Activated CD8-positive, alpha-beta memory T cell treated with anti-CD3 and anti-CD28 coated beads for 24 hours (primary cell): ENCODE measurements around the gene FNDC11.
"Not testable (repeated sequence)": the region's sequence is repeated elsewhere in the genome, so short reads cannot be mapped to it uniquely, and the experiment has no call there.

ENCODE experiments used
- DNase-seq: peaks from one replicate; pipeline ENCODE4 v3.0.0-alpha.2; 2020

Gene FNDC11

GRCh38 chr20:63556873-63557478, 3.0 kb downstream of the FNDC11 start:
- DNase-seq = no peak

- DNase-seq = no peak
Observed at GRCh38 chr20:63557481-63557891, 3.5 kb downstream of the FNDC11 start.

- DNase-seq = no peak
Observed at GRCh38 chr20:63558804-63559484, 5.0 kb downstream of the FNDC11 start.

- not testable (repeated sequence) for DNase-seq
Observed at GRCh38 chr20:63559485-63560332, 5.8 kb downstream of the FNDC11 start.

- no peak for DNase-seq
Observed at GRCh38 chr20:63560333-63560805, 6.4 kb downstream of the FNDC11 start.

- no peak for DNase-seq
Observed at GRCh38 chr20:63560856-63561609, 7.1 kb downstream of the FNDC11 start.

- DNase-seq = no peak
Observed at GRCh38 chr20:63561624-63562396, 7.9 kb downstream of the FNDC11 start.

GRCh38 chr20:63562461-63563224, 8.7 kb downstream of the FNDC11 start:
- DNase-seq = no peak

- no peak for DNase-seq
Observed at GRCh38 chr20:63563225-63563935, 9.4 kb downstream of the FNDC11 start.

- no peak for DNase-seq
Observed at GRCh38 chr20:63564036-63564810, 10.3 kb downstream of the FNDC11 start.

GRCh38 chr20:63565021-63565698, 11.2 kb downstream of the FNDC11 start:
- DNase-seq = no peak

- DNase-seq = no peak
Observed at GRCh38 chr20:63565699-63566335, 11.9 kb downstream of the FNDC11 start.

- DNase-seq = no peak
Observed at GRCh38 chr20:63566395-63567135, 12.6 kb downstream of the FNDC11 start.

- DNase-seq = no peak
Observed at GRCh38 chr20:63567136-63567385, 13.1 kb downstream of the FNDC11 start.

GRCh38 chr20:63567386-63568169, 13.6 kb downstream of the FNDC11 start:
- DNase-seq = peak; percentile 82

GRCh38 chr20:63568170-63568981, 14.4 kb downstream of the FNDC11 start:
- DNase-seq = no peak
